K562 (cell line): Measurements from ENCODE around the gene MATK. TPM values are rescaled to one million over a fixed set of nuclear protein-coding genes. Genes with fewer than 3 reads are reported as not detected.

Source experiments
- ATAC-seq: fragments of 200-7000 bp; cut with Tn5 transposase; 3 replicates; pipeline ENCODE4 v1.9.1; 2020; ENCODE audit warnings: moderate library complexity
- BruUV-seq: library from RNA; stranded (reverse); fragments of 400-500 nt; replicated peaks from 2 replicates; lab custom pipeline; 2021; lab: Mats Ljungman, UMichigan
- CTCF ChIA-PET: fragments of 300-600 bp; formaldehyde crosslinking; extraction: SDS; loops from one replicate; lab custom pipeline; 2021; ENCODE audit warnings: low intra/inter-chr PET ratio; lab: Yijun Ruan, JAX
- POLR2A ChIA-PET: fragments of 300-600, 350-650 bp; sonication (Branson Sonifier 250); formaldehyde crosslinking; extraction: SDS; loops from one replicate; lab custom pipeline; 2021; ENCODE audit warnings: antibody characterized with exemption, inconsistent platforms; lab: Yijun Ruan, JAX
- DNase-seq, 4 experiments: peaks; one replicate each; pipeline versions ENCODE4 v3.0.0 to v3.0.0-alpha.2; 2011 to 2018; ENCODE audit warnings: low spot score in 3 of 4, mixed read lengths in 3 of 4; ENCODE audit errors: extremely low read depth in 1 of 4
- FAIRE-seq: peaks from 2 replicates; lab custom pipeline; 2011; peaks lifted over from hg19 to GRCh38; lab: Jason Lieb, UNC
- H2AFZ ChIP-seq: 2 replicates; pipeline ENCODE4 v1.6.0; 2011; ENCODE audit warnings: low read depth, low read length, control low read depth, inconsistent platforms
- H3K27ac ChIP-seq: fragments of 200-600 bp; 3 replicates; pipeline ENCODE4 v1.8.0; 2011; ENCODE audit warnings: low read depth, mild to moderate bottlenecking, control low read depth, inconsistent platforms, low read length, moderate library complexity, mixed read lengths; ENCODE audit errors: extremely low read depth
- H3K27me3 ChIP-seq, 2 experiments: fragments of 300-600 bp in 1 of 2; 2 replicates in 1 of 2; 3 replicates in 1 of 2; pipeline versions ENCODE4 v1.6.0 to v1.8.0; 2011; ENCODE audit warnings: inconsistent platforms in 2 of 2, low read length in 2 of 2, mild to moderate bottlenecking in 1 of 2, mixed read lengths in 1 of 2, moderate library complexity in 1 of 2; ENCODE audit not compliant: control insufficient read depth in 2 of 2, insufficient read depth in 2 of 2
- H3K36me3 ChIP-seq: fragments of 300-600 bp; 3 replicates; pipeline ENCODE4 v1.8.0; 2011; ENCODE audit warnings: mild to moderate bottlenecking, low read length, inconsistent platforms; ENCODE audit not compliant: control insufficient read depth, insufficient read depth
- H3K4me1 ChIP-seq, 2 experiments: fragments of 200-600 bp in 1 of 2; replicated peaks in 1 of 2; 2 replicates in 1 of 2; 3 replicates in 1 of 2; pipeline versions ENCODE4 v1.5.1 to v1.8.0; 2011; ENCODE audit warnings: inconsistent platforms in 2 of 2, low read length in 2 of 2, mild to moderate bottlenecking in 1 of 2, mixed read lengths in 1 of 2, moderate library complexity in 1 of 2; ENCODE audit not compliant: control insufficient read depth in 2 of 2, insufficient read depth in 2 of 2
- H3K4me2 ChIP-seq: 2 replicates; pipeline ENCODE4 v1.6.1; 2011; ENCODE audit warnings: low read length, control low read depth, inconsistent platforms, mixed read lengths; ENCODE audit not compliant: insufficient read depth
- H3K4me3 ChIP-seq: fragments of 200-600 bp; sonication (generic), shearing (Covaris generic); 2 replicates; pipeline ENCODE4 v1.5.1; 2016; ENCODE audit warnings: control low read depth, inconsistent platforms
- H3K79me2 ChIP-seq: fragments of 200-600 bp; 3 replicates; pipeline ENCODE4 v1.8.0; 2011; ENCODE audit warnings: low read length, inconsistent platforms; ENCODE audit not compliant: control insufficient read depth, insufficient read depth
- H3K9ac ChIP-seq, 2 experiments: 2 replicates each; pipeline versions ENCODE4 v1.6.0 to v1.6.1; 2011; ENCODE audit warnings: low read depth in 2 of 2, low read length in 2 of 2, control low read depth in 1 of 2, inconsistent platforms in 1 of 2, mild to moderate bottlenecking in 1 of 2, mixed read lengths in 1 of 2; ENCODE audit not compliant: insufficient read depth in 1 of 2
- H3K9me1 ChIP-seq: one replicate; pipeline ENCODE4 v1.6.0; 2011; ENCODE audit warnings: inconsistent platforms, mild to moderate bottlenecking, low read length, moderate library complexity; ENCODE audit not compliant: control insufficient read depth, insufficient read depth
- H3K9me3 ChIP-seq: replicated peaks from 2 replicates; pipeline ENCODE4 v1.5.1; 2011; ENCODE audit warnings: low read depth, low read length, inconsistent platforms; ENCODE audit not compliant: control insufficient read depth, insufficient read depth
- H4K20me1 ChIP-seq: replicated peaks from 2 replicates; pipeline ENCODE4 v1.6.1; 2011; ENCODE audit warnings: low read length, inconsistent platforms, mixed read lengths; ENCODE audit not compliant: control insufficient read depth, insufficient read depth
- KDM5B ChIP-seq: fragments of 200-600 bp; sonication (generic); IDR thresholded peaks from 2 replicates; pipeline ENCODE4 v1.6.1; 2012; ENCODE audit warnings: low read depth, mild to moderate bottlenecking, moderate library complexity, low read length, control low read depth, inconsistent platforms; ENCODE audit not compliant: insufficient replicate concordance
- WGBS: fragments of 100-300 bp; shearing (Covaris generic); methylation state at CpG from one replicate; pipeline ENCODE4 v1.1.6; 2016; ENCODE audit warnings: low coverage, mixed read lengths; ENCODE audit not compliant: insufficient coverage; ENCODE audit errors: missing lambda C conversion rate; 5-methylcytosine and 5-hydroxymethylcytosine counted together
- in situ Hi-C: fragments of 300-500 bp; cut with MboI; formaldehyde crosslinking; loops from 4 replicates; pipeline ENCODE4 v1.15.0; 2018; ENCODE audit warnings: inconsistent platforms, mixed read lengths
- intact Hi-C: fragments of 100-400 bp; cut with micrococcal nuclease; formaldehyde crosslinking; loops from 2 replicates; pipeline ENCODE4 v1.14.2; 2022
- polyA plus RNA-seq, 8 experiments: library from polyadenylated mRNA; depleted of rRNA in 4 of 8; stranded (reverse) in 5 of 8; unstranded in 3 of 8; fragments of >200 nt; fragmentation: Nextera tagmentation in 2 of 8; fragmentation: Illumina TruSeq in 1 of 8; extraction: Ambion mirVana in 2 of 8; extraction: Trizol in 1 of 8; gene quantifications; 2 replicates each; pipeline versions ENCODE4 v1.2.1 to v1.2.3, GENCODE V29; 2011 to 2014; ENCODE audit warnings: inconsistent platforms in 1 of 8, missing spikeins in 1 of 8
- total RNA-seq, 7 experiments: library from RNA; depleted of rRNA in 6 of 7; stranded (reverse); fragments of >200 nt in 6 of 7; fragmentation: Illumina TruSeq in 2 of 7; extraction: Trizol in 2 of 7; gene quantifications; 2 replicates each; pipeline versions ENCODE4 v1.2.1 to v1.2.3, GENCODE V29; 2011 to 2021; ENCODE audit warnings: low replicate concordance in 1 of 7
- TF ChIP-seq, protein P1 (sequence below): fragments of 250-450 bp; sonication (Bioruptor Pico); IDR thresholded peaks from 2 replicates; pipeline ENCODE4 v1.4.0; 2020; ENCODE audit warnings: mild to moderate bottlenecking

The MATK gene
- total and polyA plus RNA-seq, 9 of the 15 experiments (the other 6 are each of a cell fraction or from before 2014, with no cell fraction given), result 0.08 to 41.5 (median 21.4) TPM

DNA sequence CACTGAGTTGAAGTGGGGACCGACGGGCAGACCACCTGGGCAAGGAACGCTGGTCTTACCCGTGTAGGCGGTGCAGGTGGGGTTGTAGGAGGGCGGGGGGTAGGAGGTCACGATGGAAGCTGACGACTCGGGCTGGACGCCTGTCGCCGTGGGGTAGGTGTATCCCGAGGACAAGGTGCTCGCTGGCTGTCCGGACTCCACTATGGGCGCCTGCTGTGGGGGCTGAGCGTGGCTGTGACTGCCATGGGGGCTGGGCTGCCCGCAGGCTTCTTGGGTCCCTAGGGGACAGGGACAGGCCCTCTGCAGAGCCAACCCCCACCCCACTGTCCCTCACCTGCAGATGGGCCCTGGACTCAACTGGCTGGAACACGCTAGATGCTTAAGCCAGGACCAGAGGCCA is 45.4 kb upstream of the MATK start:
- DNase-seq, result no peak
- intact Hi-C loops, result no loop called here
- WGBS, result 13% methylated on average over 18 of the region's 19 CpGs
- TF ChIP-seq KDM5B, result no peak
- TF ChIP-seq, protein P1, sequence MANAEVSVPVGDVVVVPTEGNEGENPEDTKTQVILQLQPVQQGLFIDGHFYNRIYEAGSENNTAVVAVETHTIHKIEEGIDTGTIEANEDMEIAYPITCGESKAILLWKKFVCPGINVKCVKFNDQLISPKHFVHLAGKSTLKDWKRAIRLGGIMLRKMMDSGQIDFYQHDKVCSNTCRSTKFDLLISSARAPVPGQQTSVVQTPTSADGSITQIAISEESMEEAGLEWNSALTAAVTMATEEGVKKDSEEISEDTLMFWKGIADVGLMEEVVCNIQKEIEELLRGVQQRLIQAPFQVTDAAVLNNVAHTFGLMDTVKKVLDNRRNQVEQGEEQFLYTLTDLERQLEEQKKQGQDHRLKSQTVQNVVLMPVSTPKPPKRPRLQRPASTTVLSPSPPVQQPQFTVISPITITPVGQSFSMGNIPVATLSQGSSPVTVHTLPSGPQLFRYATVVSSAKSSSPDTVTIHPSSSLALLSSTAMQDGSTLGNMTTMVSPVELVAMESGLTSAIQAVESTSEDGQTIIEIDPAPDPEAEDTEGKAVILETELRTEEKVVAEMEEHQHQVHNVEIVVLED, result no peak
- ChIA-PET POLR2A (interaction anchor here (0.6 kb wide), 1 partner anchor 26 kb away, joined by 3 read pairs; no protein-coding TSS in a partner anchor), CTCF (no interaction called here)
- Histone ChIP-seq H3K27ac (no peak overlapping the region), H3K4me2 (no peak overlapping the region), H3K4me3 (no peak overlapping the region), H3K4me1 (peaks cover 6 to 34% of the 10 kb centered on the region in 2 experiments; a peak in 4 of 5 replicates), H4K20me1 (no peaks in the 10 kb centered on the region), H3K79me2 (no peaks in the 10 kb centered on the region), H3K9ac (peak overlapping the region in 1 of 2 experiments; percentile 9; a peak in 1 of 4 replicates), H3K27me3 (peaks cover 11 to 28% of the 10 kb centered on the region in 2 experiments; a peak in 3 of 5 replicates), H3K9me3 (no peaks in the 10 kb centered on the region), H3K36me3 (no peaks in the 10 kb centered on the region), H3K9me1 (no peaks in the 10 kb centered on the region), H2AFZ (no peak overlapping the region)
- in situ Hi-C loops, result no loop called here
- BruUV-seq, result no TSS peak
- no peak for FAIRE-seq
- ATAC-seq, result no peak
